ENCODE results near the gene CFAP107.

Gene CFAP107

GRCh38 chr1:12745126-12745991 lies 641 bp upstream of the CFAP107 start:
- no peak for DNase-seq

- DNase-seq = no peak
Measured at GRCh38 chr1:12748778-12749355, 2.9 kb downstream of the CFAP107 start.

GRCh38 chr1:12754738-12755137 lies 8.7 kb downstream of the CFAP107 start:
- DNase-seq = no peak

DNA sequence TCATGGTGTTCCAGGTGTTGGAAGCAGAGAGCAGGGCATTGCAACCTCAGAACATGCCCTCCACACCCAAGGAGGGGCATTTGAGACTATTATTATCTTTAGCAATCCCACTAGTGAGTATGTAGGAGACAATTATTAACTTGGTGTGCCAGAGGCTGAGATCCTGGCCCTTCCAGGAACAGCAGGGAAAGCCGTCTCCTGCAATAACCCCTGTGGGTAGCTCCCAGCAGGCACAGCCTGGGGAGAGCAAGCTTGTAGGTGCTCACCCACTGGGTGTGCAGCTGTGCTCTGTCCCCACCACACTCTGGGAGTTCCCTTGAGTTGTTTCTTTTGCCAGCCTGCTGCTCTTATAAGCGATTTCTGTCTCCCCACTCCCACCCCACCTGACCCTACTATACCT lies 10.3 kb downstream of the CFAP107 start:
- DNase-seq = no peak

DNA sequence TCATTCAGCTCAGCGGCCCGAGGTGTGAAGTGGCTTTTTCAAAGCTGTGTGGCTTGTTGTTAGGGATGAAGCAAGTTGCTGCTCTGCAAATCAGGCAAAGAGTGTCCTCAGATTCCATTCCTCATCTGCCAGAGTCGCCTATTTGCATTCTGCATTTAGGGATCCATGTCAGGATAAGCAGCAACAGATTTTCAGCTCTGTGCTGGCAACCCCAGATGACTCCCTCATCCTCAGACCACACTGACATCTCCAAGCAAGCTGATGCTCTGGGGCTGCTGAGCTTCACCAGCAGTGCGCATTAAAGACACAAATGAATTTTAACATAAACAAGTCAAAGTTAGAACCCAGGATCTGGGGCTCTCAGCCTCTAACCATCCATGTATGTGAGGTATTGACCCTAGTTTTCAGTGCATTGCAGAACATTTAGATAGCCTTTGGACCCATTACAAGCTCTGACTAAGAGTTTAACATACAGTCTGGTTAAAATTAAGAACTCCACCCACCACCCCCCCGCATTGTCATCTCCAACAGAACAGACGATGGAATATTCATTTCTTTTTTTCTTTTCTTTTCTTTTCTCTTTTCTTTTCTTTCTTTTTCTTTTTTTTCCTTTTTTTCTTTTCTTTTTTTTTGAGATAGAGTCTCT lies 10.9 kb downstream of the CFAP107 start:
- DNase-seq = no peak

- no peak for DNase-seq
Measured at GRCh38 chr1:12757836-12758235, 11.8 kb downstream of the CFAP107 start.

DNA sequence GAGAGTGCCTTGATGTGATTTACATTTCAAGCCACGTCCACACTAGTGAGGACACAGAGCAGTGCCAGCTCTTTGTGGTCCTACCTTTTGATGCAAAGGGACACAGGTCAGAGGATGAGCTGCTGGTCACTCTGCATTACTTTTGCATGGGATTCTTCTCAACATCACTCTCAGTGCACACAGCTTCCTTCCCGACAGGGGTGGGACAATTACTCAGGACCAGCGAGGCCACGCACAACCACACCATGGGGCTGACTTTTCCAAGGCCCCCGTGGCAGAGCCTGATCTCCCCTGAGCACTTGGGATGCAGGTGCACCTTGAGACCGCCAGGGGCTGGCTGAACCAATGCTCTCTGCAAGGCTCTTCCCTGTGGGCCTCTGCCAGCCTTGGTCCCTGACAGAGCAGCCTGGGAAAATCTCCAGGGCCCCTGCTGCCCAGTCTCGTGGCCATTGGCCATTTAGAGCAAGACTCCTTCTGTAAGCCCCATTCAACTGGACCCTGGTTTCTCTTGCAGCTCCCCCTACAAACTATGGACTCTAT lies 14.3 kb downstream of the CFAP107 start:
- no peak for DNase-seq

DNA sequence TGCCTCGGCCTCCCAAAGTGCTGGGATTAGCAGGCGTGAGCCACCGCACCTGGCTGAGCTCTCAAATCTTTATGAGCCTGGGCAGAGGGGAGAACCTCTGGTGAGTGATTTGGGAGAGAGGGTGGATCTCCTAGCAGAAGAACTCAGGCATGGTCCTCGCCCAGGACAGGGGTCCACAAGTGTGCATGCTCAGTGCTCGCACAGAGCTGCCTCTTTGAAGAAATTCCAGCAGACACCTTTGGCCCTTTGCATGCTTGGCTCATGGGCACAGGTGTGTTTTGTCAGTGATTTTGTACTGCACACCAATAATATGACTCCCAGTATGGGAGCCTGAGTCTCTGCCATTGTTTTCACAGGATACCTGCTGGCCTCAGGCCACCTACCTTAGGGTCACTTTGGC lies 15.8 kb downstream of the CFAP107 start:
- no peak for DNase-seq

- no peak for DNase-seq
Measured at GRCh38 chr1:12762766-12763165, 16.8 kb downstream of the CFAP107 start.

DNA sequence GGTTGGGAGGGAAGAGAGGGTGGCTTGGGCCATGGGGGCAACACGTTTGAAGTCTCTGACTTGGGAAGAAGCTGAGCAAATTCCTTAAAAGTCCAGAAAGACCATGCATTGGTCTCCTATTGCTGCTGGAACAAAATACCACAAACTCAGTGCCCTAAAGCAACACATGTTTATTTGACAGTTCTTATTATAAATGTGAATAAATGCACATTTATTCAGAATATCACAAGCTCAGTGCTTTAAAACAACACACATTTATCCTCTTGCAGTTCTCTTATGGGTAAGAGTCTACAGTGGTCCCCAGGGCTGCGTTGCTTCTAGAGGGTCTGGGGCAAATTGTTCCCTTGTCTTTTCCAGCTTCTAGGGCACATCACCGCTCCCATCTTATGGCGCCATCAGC lies 17.5 kb downstream of the CFAP107 start:
- no peak for DNase-seq

- DNase-seq = no peak
Measured at GRCh38 chr1:12764016-12764415, 18.0 kb downstream of the CFAP107 start.

DNA sequence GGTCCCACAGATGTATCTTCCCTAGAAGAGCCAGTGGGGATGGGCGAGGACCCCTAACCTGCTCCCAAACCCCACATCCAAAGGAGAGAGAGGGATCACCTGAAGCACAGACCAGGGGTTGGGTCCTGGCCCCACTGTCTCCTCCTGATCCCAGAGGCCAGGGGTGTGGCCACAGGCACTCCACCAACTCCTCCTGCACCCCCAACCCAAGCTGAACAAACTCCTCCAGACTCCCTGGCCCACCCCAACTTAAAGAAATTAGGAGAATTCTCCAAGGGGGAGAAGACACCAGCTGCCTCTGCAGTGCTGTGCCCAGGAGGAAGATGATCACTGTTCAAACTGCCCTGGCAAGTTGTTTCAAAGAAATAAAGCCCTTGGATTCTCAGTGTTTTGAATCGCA lies 23.0 kb downstream of the CFAP107 start:
- no peak for DNase-seq

DNA sequence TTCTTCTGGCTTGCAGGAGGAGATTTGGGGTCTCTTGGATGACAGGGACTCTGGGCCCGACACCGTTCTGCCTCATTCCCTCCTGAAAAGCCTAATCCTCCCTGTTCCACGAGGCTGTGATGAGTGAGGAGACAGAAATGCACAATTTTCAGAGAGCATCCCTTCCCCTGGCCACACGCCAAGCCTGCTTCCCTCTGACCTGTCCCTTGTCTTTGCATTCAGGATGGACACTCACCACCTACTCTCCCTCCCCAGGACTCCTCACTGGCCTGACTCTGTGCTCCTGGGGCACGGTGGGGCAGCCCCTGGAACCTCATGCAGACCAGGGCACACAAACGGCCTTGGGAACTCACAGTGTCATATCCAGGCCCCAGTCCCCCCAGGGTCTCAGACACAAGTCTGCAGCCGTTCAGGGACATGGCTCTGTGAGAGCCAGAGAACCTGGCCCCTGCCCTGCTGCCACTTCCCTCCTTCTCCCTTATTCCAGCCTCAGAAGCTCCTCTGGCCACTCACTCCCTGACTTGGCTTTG lies 24.0 kb downstream of the CFAP107 start:
- no peak for DNase-seq

GRCh38 chr1:12770620-12771019 lies 24.6 kb downstream of the CFAP107 start:
- no peak for DNase-seq

DNA sequence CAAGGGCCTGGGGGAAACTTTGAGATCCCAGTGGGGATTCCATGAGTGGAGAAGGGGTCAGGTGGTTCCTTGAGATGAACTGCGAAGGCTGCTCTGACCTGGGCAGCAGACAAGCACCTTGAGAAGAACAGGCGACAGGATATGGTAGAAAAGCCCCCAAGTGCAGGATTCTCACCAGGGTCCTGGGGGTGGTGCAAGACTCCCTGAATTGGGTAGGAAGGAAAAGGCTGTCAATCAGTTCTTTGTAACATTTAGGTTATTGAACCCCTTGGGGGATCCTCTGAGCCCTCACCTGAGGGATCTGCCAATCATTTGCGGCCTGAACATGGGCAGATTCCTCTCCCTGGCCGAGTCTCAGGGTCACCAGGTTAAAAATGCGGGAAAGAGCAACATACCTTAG lies 25.2 kb downstream of the CFAP107 start:
- no peak for DNase-seq

DNA sequence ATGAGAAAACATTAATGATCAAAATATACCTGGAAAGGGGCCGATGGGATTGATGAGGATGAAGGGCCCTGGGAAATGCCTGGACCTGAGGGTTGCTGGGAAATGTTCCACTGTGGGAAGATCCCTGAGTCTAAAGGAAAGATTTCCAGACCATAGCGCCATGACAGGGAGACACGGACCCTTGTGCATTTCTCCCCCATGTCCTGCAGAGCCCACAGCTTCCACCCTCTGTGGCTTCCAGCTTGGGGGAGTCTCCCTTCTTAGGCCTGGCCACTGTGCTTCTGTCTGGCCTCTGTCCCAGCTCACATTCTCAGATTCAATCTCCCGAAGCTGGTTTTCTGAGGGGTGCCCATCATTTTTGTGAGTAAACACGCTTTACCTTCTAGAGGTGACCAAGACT lies 26.5 kb downstream of the CFAP107 start:
- no peak for DNase-seq

DNA sequence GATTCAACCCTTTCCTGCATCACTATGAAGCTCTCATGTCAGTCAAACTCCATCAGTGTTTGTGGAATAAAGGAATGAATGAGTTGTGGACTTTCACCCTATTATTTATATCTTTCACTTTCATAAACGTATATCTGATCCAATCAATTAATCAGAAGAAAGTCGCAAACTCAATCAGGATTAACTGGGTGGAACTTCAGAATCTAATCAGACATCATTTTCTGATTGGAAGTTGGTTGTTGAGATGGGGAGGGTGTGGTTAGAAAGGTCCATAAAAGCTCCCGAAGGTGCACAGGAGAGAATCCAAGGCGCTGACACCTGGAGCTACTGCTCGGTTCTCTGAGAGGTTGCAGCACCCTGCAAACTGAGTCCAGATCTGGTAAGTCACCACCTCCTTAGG lies 27.4 kb downstream of the CFAP107 start, which contains the start of gene PRAMEF12:
Gene PRAMEF12, plus strand, starts transcription at position 301 of the 400 bp plus-strand sequence. CDS start 1,130 bp downstream, outside the sequence.
- no peak for DNase-seq

GRCh38 chr1:12774801-12775345 lies 28.9 kb downstream of the CFAP107 start:
- no peak for DNase-seq

DNA sequence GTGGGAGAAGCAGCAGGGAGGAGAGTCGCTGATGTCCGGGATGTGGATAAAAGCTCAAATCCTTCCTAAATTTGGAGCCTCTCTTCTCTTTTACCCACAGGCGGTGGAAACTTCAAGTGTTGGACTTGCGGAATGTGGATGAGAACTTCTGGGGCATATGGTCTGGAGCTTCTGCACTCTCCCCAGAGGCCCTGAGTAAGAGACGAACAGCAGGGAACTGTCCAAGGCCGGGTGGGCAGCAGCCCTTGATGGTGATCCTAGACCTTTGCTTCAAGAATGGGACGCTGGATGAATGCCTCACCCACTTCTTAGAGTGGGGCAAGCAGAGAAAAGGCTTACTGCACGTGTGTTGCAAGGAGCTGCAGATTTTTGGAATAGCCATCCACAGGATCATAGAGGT lies 29.4 kb downstream of the CFAP107 start:
- no peak for DNase-seq

GRCh38 chr1:12776801-12777557 lies 31.0 kb downstream of the CFAP107 start:
- no peak for DNase-seq

- no peak for DNase-seq
Measured at GRCh38 chr1:12778061-12778460, 32.1 kb downstream of the CFAP107 start.

- DNase-seq = no peak
Measured at GRCh38 chr1:12778907-12779306, 32.9 kb downstream of the CFAP107 start.
